Right lobe of liver (tissue), 6 donors: ENCODE measurements around the gene CDH3. TPM values are rescaled to one million over a fixed set of nuclear protein-coding genes. Genes with fewer than 3 reads are reported as not detected.

Experiments
- ATAC-seq, 4 donors: fragments of 200-7000 bp; cut with Tn5 transposase; one replicate each; pipeline ENCODE4 v1.9.1; 2020; ENCODE audit warnings: mild to moderate bottlenecking in 4 of 4, moderate library complexity in 4 of 4
- DNase-seq, 3 donors: peaks; one replicate each; pipeline ENCODE4 v3.0.0-alpha.2; 2020
- H3K27ac ChIP-seq, 3 donors: fragments of 200-600 bp; one replicate each; pipeline ENCODE4 v1.8.0; 2022
- H3K27me3 ChIP-seq, 2 donors: fragments of 200-600 bp; one replicate each; pipeline ENCODE4 v1.8.0; 2022
- H3K36me3 ChIP-seq, 4 donors: fragments of 200-600 bp; sonication (generic) in 1 of 4; one replicate each; pipeline versions ENCODE4 v1.5.1 to v1.8.0; 2017 to 2022; ENCODE audit warnings: control low read depth in 1 of 4
- H3K4me1 ChIP-seq, 4 donors: fragments of 200-600 bp; sonication (generic) in 1 of 4; one replicate each; pipeline versions ENCODE4 v1.5.1 to v1.8.0; 2017 to 2022; ENCODE audit warnings: control low read depth in 1 of 4
- H3K4me3 ChIP-seq, 3 donors: fragments of 200-600 bp; one replicate each; pipeline ENCODE4 v1.8.0; 2022
- H3K9me3 ChIP-seq, 4 donors: fragments of 200-600 bp; sonication (generic) in 1 of 4; one replicate each; pipeline versions ENCODE4 v1.5.1 to v1.8.0; 2017 to 2022; ENCODE audit warnings: control low read depth in 1 of 4
- POLR2A ChIP-seq: fragments of 450-650 bp; IDR thresholded peaks from one replicate; pipeline ENCODE4 v1.6.1; 2017; ENCODE audit warnings: antibody characterized with exemption, mild to moderate bottlenecking
- WGBS: methylation state at CpG from one replicate; pipeline ENCODE4 v1.1.6; 2018; ENCODE audit warnings: low coverage, low lambda C conversion rate; ENCODE audit not compliant: insufficient coverage; ENCODE audit errors: missing lambda C conversion rate; 5-methylcytosine and 5-hydroxymethylcytosine counted together
- intact Hi-C, 2 donors: fragments of 100-400 bp; cut with DNase I; formaldehyde crosslinking; loops; one replicate each; pipeline versions ENCODE4 v1.11.2 to v1.14.1; 2022
- total RNA-seq, 6 experiments: library from RNA; depleted of rRNA in 2 of 6; stranded (reverse); fragments of >200 nt in 2 of 6; fragmentation: NEBNext Ultra II Directional in 3 of 6; extraction: Animal tissue kit (Norgen Biotek cat#: 25700) in 3 of 6; gene quantifications; one replicate each; pipeline versions ENCODE4 v1.1.0 to v1.2.4, GENCODE V29; 2016 to 2023
- TF ChIP-seq, protein P1 (sequence below), 4 donors: fragments of 200-600 bp in 3 of 4; fragments of 450-650 bp in 1 of 4; IDR thresholded peaks; one replicate each; pipeline versions ENCODE4 v1.5.1 to v1.8.0; 2016 to 2022; ENCODE audit warnings: antibody characterized with exemption in 4 of 4, mild to moderate bottlenecking in 2 of 4
- donor health status: DM: no; HTN: yes; CAD: no.
- donor health status: DM: no; HTN: no; CAD: no.
- donor health status: DM: no; HTN: no; CAD: no.
- donor health status: DM: no; HTN: yes; CAD: no.
- donor health status: DM: no; HTN: yes; CAD: no.

Gene CDH3
- total RNA-seq, 6 experiments from 2014 or later, result 0.06 TPM; not detected in 5

- TF ChIP-seq, protein P1, sequence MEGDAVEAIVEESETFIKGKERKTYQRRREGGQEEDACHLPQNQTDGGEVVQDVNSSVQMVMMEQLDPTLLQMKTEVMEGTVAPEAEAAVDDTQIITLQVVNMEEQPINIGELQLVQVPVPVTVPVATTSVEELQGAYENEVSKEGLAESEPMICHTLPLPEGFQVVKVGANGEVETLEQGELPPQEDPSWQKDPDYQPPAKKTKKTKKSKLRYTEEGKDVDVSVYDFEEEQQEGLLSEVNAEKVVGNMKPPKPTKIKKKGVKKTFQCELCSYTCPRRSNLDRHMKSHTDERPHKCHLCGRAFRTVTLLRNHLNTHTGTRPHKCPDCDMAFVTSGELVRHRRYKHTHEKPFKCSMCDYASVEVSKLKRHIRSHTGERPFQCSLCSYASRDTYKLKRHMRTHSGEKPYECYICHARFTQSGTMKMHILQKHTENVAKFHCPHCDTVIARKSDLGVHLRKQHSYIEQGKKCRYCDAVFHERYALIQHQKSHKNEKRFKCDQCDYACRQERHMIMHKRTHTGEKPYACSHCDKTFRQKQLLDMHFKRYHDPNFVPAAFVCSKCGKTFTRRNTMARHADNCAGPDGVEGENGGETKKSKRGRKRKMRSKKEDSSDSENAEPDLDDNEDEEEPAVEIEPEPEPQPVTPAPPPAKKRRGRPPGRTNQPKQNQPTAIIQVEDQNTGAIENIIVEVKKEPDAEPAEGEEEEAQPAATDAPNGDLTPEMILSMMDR (IDR thresholded peaks at IDR 0.05), result no peak
- TF ChIP-seq POLR2A, result no peak
- H3K4me3 ChIP-seq, result peak overlapping the region in 1 of 3 donors; percentile 15
- no peaks in the 10 kb centered on the region for H3K9me3 ChIP-seq
- H3K27ac ChIP-seq, result peak overlapping the region; percentile 62 to 93 (median 91)
- H3K4me1 ChIP-seq, result peaks cover 0 to 53% (median 23%) of the 10 kb centered on the region in 4 donors
- WGBS, result 39% methylated on average over 9 of the region's 9 CpGs
- no peaks in the 10 kb centered on the region for H3K36me3 ChIP-seq
- H3K27me3 ChIP-seq, result no peaks in the 10 kb centered on the region
- DNase-seq (no peak), ATAC-seq (no peak)
- intact Hi-C loops, result no loop called here
Observed at GRCh38 chr16:68740628-68741346, 95.7 kb downstream of the CDH3 start.

DNA sequence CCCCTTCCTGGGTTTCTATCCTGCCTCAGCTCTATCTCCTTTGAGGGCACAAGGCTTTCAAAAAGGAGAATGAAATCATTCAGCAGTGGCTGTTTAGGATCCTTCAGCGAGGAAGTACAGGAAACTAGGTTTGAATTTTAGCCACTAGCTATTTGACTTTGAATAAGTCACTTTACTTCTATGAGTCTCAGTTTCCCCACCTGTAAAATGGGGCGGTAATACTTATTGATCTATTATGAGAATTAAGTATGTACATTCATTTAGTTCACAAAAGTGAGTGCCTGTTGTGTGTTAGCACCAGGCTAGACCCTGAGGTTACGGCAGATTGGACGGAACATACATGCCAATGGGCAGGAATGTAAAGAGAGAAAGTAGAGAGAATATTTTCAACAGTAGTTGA lies 98.6 kb downstream of the CDH3 start:
- Histone ChIP-seq H3K9me3 (no peaks in the 10 kb centered on the region), H3K4me1 (peaks cover 0 to 55% (median 23%) of the 10 kb centered on the region in 4 donors), H3K36me3 (no peaks in the 10 kb centered on the region), H3K27me3 (no peaks in the 10 kb centered on the region), H3K27ac (peak overlapping the region; percentile 40 to 91 (median 81)), H3K4me3 (no peak overlapping the region)
- intact Hi-C loops, result no loop called here
- TF ChIP-seq, protein P1 (IDR thresholded peaks at IDR 0.05), result no peak
- no peak for TF ChIP-seq POLR2A
- no peak for ATAC-seq
- no peak for DNase-seq
- 77% methylated on average over 4 of the region's 4 CpGs for WGBS

DNA sequence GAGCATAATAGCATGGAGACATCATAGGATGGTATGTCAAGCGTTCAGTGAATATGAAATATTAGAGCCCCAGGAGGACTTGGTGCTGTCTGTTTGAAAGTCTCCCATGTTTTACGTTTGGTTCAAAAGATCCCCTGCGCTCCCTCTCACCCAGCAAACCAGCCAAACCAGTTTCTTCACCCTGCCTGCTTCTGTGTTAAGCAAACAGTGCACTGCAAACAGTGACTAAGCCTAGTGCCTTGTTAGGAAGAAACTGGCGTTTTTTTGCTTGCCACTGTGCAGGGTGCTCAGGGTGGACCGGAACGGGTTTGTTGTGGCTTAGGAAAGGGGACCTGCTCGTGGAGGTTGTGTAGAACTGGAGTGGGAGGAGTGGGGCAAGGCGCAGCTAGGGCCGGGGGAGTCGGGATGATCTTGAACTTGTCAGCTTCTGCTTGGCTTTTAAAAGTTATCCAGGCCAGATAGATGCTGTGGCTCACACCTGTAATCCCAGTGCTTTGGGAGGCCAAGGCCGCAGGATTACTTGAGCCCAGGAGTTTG lies 99.7 kb downstream of the CDH3 start:
- Histone ChIP-seq H3K27ac (peak overlapping the region; percentile 40 to 91 (median 81)), H3K36me3 (no peaks in the 10 kb centered on the region), H3K9me3 (no peaks in the 10 kb centered on the region), H3K4me3 (peak overlapping the region in 2 of 3 donors; percentile 25 to 31), H3K4me1 (peaks cover 0 to 50% (median 19%) of the 10 kb centered on the region in 4 donors), H3K27me3 (no peaks in the 10 kb centered on the region)
- 20% methylated on average over 11 of the region's 11 CpGs for WGBS
- no peak for TF ChIP-seq POLR2A
- TF ChIP-seq, protein P1 (IDR thresholded peaks at IDR 0.05), result no peak
- ATAC-seq, result peak; percentile 75 to 88 (median 81)
- intact Hi-C loops, result no loop called here
- DNase-seq, result peak in 2 of 3 donors; percentile 64 to 76

DNA sequence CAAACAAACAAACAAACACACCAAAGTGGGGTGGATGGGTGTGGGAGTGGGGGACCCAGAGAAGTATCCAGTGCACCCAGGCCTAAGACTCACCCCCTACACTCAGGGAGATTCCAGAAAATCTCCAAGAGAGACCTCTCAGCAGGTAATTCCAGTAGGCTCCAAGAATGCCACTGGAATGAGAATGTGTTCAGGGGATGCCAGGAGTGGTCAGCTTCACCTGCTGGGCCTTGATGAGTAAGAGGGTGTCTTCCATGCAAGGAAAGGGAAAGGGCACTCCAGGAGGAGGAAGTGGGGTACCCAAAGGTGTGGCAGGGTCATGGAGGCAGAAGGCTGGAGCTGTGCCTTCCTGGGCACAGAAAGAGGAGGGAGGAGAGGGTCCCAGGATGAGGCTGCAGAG lies 101.8 kb downstream of the CDH3 start:
- Histone ChIP-seq H3K9me3 (no peaks in the 10 kb centered on the region), H3K4me1 (peaks cover 0 to 29% (median 6%) of the 10 kb centered on the region in 4 donors), H3K27ac (no peak overlapping the region), H3K27me3 (no peaks in the 10 kb centered on the region), H3K36me3 (no peaks in the 10 kb centered on the region), H3K4me3 (no peak overlapping the region)
- intact Hi-C loops, result no loop called here
- TF ChIP-seq, protein P1 (IDR thresholded peaks at IDR 0.05), result no peak
- TF ChIP-seq POLR2A, result no peak
- DNase-seq, result no peak
- ATAC-seq, result no peak
